Cardiac muscle cell (in vitro differentiated cells and primary cell): ENCODE measurements around the gene RERG. TPM values are rescaled to one million over a fixed set of nuclear protein-coding genes. Genes with fewer than 3 reads are reported as not detected.

ENCODE experiments used
- DNase-seq, 2 donors: peaks; one replicate each; pipeline versions ENCODE4 v3.0.0 to v3.0.0-alpha.2; 2010 to 2017; ENCODE audit warnings: low read depth in 1 of 2, low spot score in 1 of 2
- H3K27ac ChIP-seq: fragments of 200-600 bp; sonication (generic); 2 replicates; pipeline ENCODE4 v1.5.1; 2016
- H3K27me3 ChIP-seq: fragments of 200-600 bp; sonication (generic); 2 replicates; pipeline ENCODE4 v1.6.0; 2016; ENCODE audit warnings: control low read depth
- H3K36me3 ChIP-seq: fragments of 200-600 bp; sonication (generic); 2 replicates; pipeline ENCODE4 v1.5.1; 2016; ENCODE audit warnings: control low read depth
- H3K4me1 ChIP-seq: fragments of 200-600 bp; sonication (generic); 2 replicates; pipeline ENCODE4 v1.8.1; 2017; ENCODE audit warnings: low read depth, mild to moderate bottlenecking, mixed run types
- H3K4me3 ChIP-seq: fragments of 200-600 bp; sonication (generic); 2 replicates; pipeline ENCODE4 v1.5.1; 2016; ENCODE audit warnings: mild to moderate bottlenecking
- H3K9me3 ChIP-seq: fragments of 200-600 bp; sonication (generic); 2 replicates; pipeline ENCODE4 v1.5.1; 2017; ENCODE audit warnings: low read depth, mild to moderate bottlenecking, control low read depth
- polyA plus RNA-seq: library from polyadenylated mRNA; unstranded; fragments of >200 nt; fragmentation: Nextera tagmentation; extraction: Ambion mirVana; gene quantifications from 2 replicates; pipeline ENCODE4 v1.2.1, GENCODE V29; 2016
- total RNA-seq: library from RNA; depleted of rRNA; stranded (reverse); fragments of >200 nt; gene quantifications from 2 replicates; pipeline ENCODE4 v1.2.3, GENCODE V29; 2016
- TF ChIP-seq, protein P1 (sequence below): IDR thresholded peaks from 2 replicates; pipeline ENCODE4 v1.5.1; 2012; ENCODE audit warnings: low read depth, mild to moderate bottlenecking, low read length

RERG gene
- total and polyA plus RNA-seq, 2 experiments from 2014 or later: 6.5 to 14.8 TPM

DNA sequence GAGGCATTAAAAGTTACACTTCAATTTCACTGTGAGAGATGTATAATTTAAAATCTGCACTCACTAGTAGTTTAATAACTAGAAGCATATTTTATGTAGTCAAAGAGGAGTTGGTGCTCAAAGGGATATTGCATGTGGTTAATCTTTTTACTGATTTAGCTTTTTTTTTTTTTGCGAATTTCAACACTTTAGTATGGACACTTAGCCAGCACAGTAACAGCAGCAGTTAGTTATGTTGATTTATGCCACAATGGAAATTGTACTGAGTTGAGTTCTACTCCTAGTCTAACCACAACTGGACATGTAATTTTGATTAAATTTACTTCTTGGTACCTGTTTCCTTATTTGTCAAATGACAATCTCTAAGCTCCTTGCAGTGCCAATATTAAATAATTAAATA lies 104.2 kb downstream of the RERG start:
- Histone ChIP-seq H3K27me3 (no peaks in the 10 kb centered on the region), H3K9me3 (no peaks in the 10 kb centered on the region), H3K36me3 (no peaks in the 10 kb centered on the region), H3K4me3 (no peak overlapping the region), H3K4me1 (no peaks in the 10 kb centered on the region), H3K27ac (no peak overlapping the region)
- TF ChIP-seq, protein P1, sequence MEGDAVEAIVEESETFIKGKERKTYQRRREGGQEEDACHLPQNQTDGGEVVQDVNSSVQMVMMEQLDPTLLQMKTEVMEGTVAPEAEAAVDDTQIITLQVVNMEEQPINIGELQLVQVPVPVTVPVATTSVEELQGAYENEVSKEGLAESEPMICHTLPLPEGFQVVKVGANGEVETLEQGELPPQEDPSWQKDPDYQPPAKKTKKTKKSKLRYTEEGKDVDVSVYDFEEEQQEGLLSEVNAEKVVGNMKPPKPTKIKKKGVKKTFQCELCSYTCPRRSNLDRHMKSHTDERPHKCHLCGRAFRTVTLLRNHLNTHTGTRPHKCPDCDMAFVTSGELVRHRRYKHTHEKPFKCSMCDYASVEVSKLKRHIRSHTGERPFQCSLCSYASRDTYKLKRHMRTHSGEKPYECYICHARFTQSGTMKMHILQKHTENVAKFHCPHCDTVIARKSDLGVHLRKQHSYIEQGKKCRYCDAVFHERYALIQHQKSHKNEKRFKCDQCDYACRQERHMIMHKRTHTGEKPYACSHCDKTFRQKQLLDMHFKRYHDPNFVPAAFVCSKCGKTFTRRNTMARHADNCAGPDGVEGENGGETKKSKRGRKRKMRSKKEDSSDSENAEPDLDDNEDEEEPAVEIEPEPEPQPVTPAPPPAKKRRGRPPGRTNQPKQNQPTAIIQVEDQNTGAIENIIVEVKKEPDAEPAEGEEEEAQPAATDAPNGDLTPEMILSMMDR: no peak
- no peak for DNase-seq

DNA sequence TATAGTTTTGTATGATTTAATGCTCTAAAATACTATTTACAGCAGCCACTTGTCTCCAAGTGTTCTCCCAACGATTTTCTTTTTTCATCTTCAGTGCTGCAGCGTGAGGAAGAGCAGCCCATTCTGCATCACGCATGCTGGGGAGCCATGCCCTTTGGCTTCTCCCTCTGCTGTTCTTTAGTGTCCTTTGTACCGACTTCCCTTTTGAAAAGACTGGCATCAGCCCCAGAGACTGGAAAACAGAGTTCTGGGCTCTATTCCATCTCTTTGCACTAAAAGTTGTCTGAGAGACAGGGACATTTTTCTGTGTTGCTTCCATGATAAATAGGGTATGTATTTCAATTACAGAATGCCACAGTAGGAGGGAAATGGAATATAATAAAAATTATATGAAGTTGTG lies 105.1 kb downstream of the RERG start:
- DNase-seq: peak in 1 of 2 donors; percentile 1
- H3K4me1 ChIP-seq: no peaks in the 10 kb centered on the region

DNA sequence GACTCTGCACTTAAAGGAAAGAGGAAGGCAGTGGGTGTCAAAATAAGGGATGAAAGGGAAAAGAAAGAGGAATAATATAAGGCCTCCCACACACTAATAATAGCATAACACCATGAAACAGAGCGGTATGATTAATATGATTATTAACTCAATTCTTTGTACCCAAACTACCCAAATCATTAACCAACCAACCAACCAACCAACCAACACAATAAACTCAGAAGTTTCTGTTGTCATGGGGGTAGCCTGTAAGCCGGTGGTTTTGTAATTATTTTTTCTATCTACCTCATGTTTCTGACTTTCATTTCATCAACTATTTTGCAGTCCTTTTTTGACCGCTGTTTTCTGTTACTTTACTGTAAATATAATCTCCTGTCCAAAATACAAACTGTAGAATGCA lies 105.8 kb downstream of the RERG start:
- Histone ChIP-seq H3K4me1 (no peaks in the 10 kb centered on the region), H3K36me3 (no peaks in the 10 kb centered on the region), H3K9me3 (no peaks in the 10 kb centered on the region), H3K4me3 (no peak overlapping the region), H3K27ac (no peak overlapping the region), H3K27me3 (no peaks in the 10 kb centered on the region)
- DNase-seq: no peak
- TF ChIP-seq, protein P1: no peak

More for the DNA sequence above, 105.1 kb downstream of the RERG start:
- Histone ChIP-seq H3K4me3 (no peak overlapping the region), H3K9me3 (no peaks in the 10 kb centered on the region), H3K27me3 (no peaks in the 10 kb centered on the region), H3K27ac (no peak overlapping the region), H3K36me3 (no peaks in the 10 kb centered on the region)
- TF ChIP-seq, protein P1: no peak

DNA sequence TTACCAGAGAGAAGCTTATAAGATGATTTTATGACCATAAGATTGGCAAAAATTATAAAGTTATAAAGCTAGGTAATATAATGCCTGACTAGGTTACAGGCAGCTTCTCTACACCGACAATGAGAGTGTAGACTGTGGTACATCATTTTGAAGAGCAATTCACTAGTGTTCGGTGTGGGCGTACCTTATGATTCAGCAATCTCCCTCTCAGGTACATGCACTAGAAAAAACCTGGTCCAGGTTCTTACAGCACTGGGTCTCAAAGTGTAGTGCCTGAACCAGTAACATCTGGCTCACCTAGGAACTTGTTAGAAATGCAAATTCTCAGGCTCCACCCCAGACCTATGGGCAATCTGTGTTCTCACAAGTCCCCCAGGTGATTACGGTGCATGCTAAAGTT lies 106.7 kb downstream of the RERG start:
- no peak for DNase-seq
- TF ChIP-seq, protein P1: no peak
- Histone ChIP-seq H3K4me3 (no peak overlapping the region), H3K4me1 (no peaks in the 10 kb centered on the region), H3K27ac (no peak overlapping the region), H3K27me3 (no peaks in the 10 kb centered on the region), H3K36me3 (no peaks in the 10 kb centered on the region), H3K9me3 (no peaks in the 10 kb centered on the region)

DNA sequence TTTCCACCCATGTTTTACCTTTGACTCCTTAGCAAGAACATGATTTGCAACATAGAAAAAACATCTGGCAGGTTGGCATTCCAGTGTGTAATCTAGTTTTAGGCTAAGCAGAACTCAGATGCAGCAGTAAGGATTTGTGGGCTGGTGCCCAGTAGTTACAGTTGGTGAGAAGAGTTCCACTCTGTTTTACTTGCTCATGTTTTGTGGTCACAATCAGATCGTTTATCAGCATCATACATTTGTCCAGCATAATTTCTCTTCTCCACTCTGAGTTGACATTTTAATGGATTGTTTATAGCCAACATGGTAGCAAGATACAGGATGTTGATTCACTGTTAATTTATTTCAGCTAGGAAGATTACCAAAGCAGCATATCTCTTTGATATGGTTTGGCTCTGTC lies 128.4 kb downstream of the RERG start:
- TF ChIP-seq, protein P1: no peak
- Histone ChIP-seq H3K4me3 (no peak overlapping the region), H3K9me3 (no peaks in the 10 kb centered on the region), H3K4me1 (no peaks in the 10 kb centered on the region), H3K36me3 (no peaks in the 10 kb centered on the region), H3K27ac (no peak overlapping the region), H3K27me3 (no peaks in the 10 kb centered on the region)
- DNase-seq: no peak

DNA sequence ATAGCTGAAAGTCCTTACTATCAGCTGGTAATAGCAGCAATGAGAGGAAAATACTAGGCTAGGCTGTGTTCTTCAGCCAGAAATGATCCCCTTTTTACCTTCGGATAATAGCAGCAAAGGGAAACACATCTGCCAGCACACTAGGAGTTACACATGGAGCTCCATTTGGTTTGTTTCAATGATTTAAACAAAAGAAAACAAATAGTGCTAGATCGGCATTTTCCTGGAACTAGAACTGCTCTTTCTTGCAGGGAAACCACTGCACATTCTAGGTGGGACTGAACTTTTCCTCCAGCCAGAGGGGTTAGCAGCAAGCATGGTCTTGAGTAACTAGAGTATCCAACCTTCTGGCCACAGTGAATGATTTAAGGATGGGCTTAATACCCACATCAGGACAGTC lies 130.8 kb downstream of the RERG start:
- no peak overlapping the region for H3K4me3 ChIP-seq
- no peaks in the 10 kb centered on the region for H3K4me1 ChIP-seq
- H3K27me3 ChIP-seq: no peaks in the 10 kb centered on the region
- no peak overlapping the region for H3K27ac ChIP-seq
- no peaks in the 10 kb centered on the region for H3K36me3 ChIP-seq
- H3K9me3 ChIP-seq: no peaks in the 10 kb centered on the region
- TF ChIP-seq, protein P1: no peak
- DNase-seq: no peak
